Endodermal cell (in vitro differentiated cells): ENCODE results near the gene ASAH2. TPM values are rescaled to one million over a fixed set of nuclear protein-coding genes. Genes with fewer than 3 reads are reported as not detected.

Source experiments
- DNase-seq: peaks from one replicate; pipeline ENCODE4 v3.0.0-alpha.2; 2017
- H3K27ac ChIP-seq: 2 replicates; pipeline ENCODE4 v1.5.1; 2013; ENCODE audit warnings: mild to moderate bottlenecking, low read depth, low read length, moderate library complexity
- H3K27me3 ChIP-seq: 2 replicates; pipeline ENCODE4 v1.6.1; 2013; ENCODE audit warnings: mild to moderate bottlenecking, low read length, moderate library complexity; ENCODE audit not compliant: insufficient read depth, control insufficient read depth, poor library complexity, severe bottlenecking
- H3K36me3 ChIP-seq: 2 replicates; pipeline ENCODE4 v1.7.0; 2013; ENCODE audit warnings: mild to moderate bottlenecking, low read length, moderate library complexity; ENCODE audit not compliant: control insufficient read depth, insufficient read depth
- H3K4me1 ChIP-seq: one replicate; pipeline ENCODE4 v1.7.0; 2013; ENCODE audit warnings: low read length; ENCODE audit not compliant: control insufficient read depth, insufficient read depth
- H3K4me3 ChIP-seq: 2 replicates; pipeline ENCODE4 v1.5.1; 2013; ENCODE audit warnings: mild to moderate bottlenecking, low read length, moderate library complexity
- H3K9ac ChIP-seq: 2 replicates; pipeline ENCODE4 v1.6.1; 2013; ENCODE audit warnings: mild to moderate bottlenecking, low read length, moderate library complexity; ENCODE audit not compliant: poor library complexity, severe bottlenecking; ENCODE audit errors: extremely low read depth
- H3K9me3 ChIP-seq: 2 replicates; pipeline ENCODE4 v1.6.1; 2013; ENCODE audit warnings: mild to moderate bottlenecking, low read length, moderate library complexity; ENCODE audit not compliant: control insufficient read depth
- H3K27ac Mint-ChIP-seq: 2 replicates; pipeline ENCODE4 v1.8.0; 2020; ENCODE audit warnings: mixed read lengths
- H3K27me3 Mint-ChIP-seq: 2 replicates; pipeline ENCODE4 v1.8.0; 2021; ENCODE audit warnings: mild to moderate bottlenecking, mixed read lengths; ENCODE audit not compliant: insufficient read depth
- H3K36me3 Mint-ChIP-seq: 2 replicates; pipeline ENCODE4 v1.8.0; 2020; ENCODE audit warnings: low read depth, mixed read lengths
- H3K4me1 Mint-ChIP-seq: 2 replicates; pipeline ENCODE4 v1.8.0; 2020; ENCODE audit warnings: mixed read lengths
- H3K4me3 Mint-ChIP-seq: 2 replicates; pipeline ENCODE4 v1.8.0; 2020; ENCODE audit warnings: mild to moderate bottlenecking, moderate library complexity, mixed read lengths
- H3K9me3 Mint-ChIP-seq: 2 replicates; pipeline ENCODE4 v1.8.0; 2020; ENCODE audit warnings: mild to moderate bottlenecking, mixed read lengths
- WGBS, 2 experiments: methylation state at CpG; one replicate each; pipeline versions ENCODE4 v1.1.5 to v1.1.7; 2013; ENCODE audit warnings: missing lambda C conversion rate in 2 of 2, mixed read lengths in 1 of 2; ENCODE audit not compliant: insufficient coverage in 1 of 2, insufficient read length in 1 of 2; 5-methylcytosine and 5-hydroxymethylcytosine counted together
- total RNA-seq, 2 donors: library from RNA; stranded (reverse); fragmentation: NEBNext Ultra II Directional in 1 of 2; extraction: Animal tissue kit (Norgen Biotek cat#: 25700) in 1 of 2; gene quantifications; 2 replicates in 1 of 2; 3 replicates in 1 of 2; pipeline ENCODE4 v1.2.1, GENCODE V29; 2021
- TF ChIP-seq, protein P1 (sequence below): fragments of 200-600 bp; sonication (generic); conservative IDR thresholded peaks from 2 replicates; pipeline ENCODE4 v1.5.0; 2021; ENCODE audit warnings: antibody characterized with exemption, mild to moderate bottlenecking

Gene ASAH2
- total RNA-seq, 2 donors from 2014 or later: 5.2 to 6.7 TPM

DNA sequence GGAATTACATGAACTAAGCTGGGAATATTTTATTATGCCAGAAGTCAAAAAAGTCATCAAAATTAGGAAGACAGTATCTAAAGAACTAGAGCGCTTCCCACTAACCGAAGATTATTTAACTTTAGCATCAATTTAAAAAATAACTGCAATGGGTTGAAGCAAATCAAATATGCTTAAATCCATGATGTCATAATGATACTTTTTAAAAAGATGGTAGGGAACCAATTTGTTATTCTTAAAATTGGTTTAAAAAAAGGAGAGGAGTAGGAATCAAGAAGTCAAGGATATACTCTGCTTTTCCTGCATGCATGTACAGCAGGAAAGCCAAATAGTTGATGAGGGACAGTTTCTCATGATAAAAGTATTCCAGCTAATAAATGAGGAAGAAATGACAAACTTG lies 3.2 kb upstream of the ASAH2 start:
- Histone ChIP-seq H3K4me1 (peaks cover 7% of the 10 kb centered on the region), H3K27me3 (no peaks in the 10 kb centered on the region), H3K36me3 (no peaks in the 10 kb centered on the region), H3K4me3 (no peak overlapping the region), H3K27ac (no peak overlapping the region), H3K9ac (no peak overlapping the region), H3K9me3 (no peaks in the 10 kb centered on the region)
- Mint-ChIP-seq H3K27me3 (peaks cover 3% of the 10 kb centered on the region), H3K4me3 (no peak overlapping the region), H3K27ac (no peak overlapping the region), H3K36me3 (no peaks in the 10 kb centered on the region), H3K4me1 (peaks cover 14% of the 10 kb centered on the region), H3K9me3 (no peaks in the 10 kb centered on the region)
- DNase-seq: no peak
- TF ChIP-seq, protein P1, sequence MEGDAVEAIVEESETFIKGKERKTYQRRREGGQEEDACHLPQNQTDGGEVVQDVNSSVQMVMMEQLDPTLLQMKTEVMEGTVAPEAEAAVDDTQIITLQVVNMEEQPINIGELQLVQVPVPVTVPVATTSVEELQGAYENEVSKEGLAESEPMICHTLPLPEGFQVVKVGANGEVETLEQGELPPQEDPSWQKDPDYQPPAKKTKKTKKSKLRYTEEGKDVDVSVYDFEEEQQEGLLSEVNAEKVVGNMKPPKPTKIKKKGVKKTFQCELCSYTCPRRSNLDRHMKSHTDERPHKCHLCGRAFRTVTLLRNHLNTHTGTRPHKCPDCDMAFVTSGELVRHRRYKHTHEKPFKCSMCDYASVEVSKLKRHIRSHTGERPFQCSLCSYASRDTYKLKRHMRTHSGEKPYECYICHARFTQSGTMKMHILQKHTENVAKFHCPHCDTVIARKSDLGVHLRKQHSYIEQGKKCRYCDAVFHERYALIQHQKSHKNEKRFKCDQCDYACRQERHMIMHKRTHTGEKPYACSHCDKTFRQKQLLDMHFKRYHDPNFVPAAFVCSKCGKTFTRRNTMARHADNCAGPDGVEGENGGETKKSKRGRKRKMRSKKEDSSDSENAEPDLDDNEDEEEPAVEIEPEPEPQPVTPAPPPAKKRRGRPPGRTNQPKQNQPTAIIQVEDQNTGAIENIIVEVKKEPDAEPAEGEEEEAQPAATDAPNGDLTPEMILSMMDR: no peak
- 88% methylated on average over 2 of the region's 2 CpGs; no CpG with 5 or more reads in 1 of the 2 experiments for WGBS, 2 experiments

DNA sequence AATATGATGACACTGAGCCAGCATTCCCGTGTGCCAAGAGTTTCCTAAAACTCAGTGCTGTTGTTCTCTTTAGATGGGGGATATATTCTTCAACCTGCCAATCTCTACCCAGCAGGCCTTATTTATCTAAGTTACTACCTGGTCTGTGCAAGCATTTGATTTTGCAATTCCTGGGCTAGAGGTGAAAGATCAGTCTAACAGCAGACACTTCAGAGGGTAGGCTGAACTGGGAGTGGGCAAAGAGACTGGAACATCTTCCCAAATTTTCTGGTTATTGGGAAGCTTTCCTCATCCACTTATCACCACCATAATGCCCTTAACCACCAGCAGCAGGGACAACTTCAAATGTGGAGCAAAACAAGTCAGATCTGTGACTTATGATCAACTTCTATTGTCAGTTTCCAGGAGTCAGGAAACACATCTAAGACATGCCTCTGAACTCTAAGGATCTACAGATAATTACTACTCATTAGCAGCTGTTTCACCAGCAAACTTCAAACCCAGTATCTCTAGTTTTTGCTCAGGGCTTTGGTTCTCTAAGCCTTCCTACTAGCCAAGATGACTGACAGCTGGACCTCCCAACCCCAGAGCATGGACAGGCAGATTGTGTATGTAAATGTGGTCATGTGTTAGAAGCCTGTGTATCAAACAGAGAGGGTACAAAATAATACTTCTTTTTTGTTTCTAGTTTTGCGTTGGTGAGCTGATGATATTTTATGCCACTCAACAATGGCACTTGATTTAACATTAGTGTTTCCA lies 1.0 kb downstream of the ASAH2 start:
- Histone ChIP-seq H3K9me3 (no peaks in the 10 kb centered on the region), H3K4me1 (no peaks in the 10 kb centered on the region), H3K27me3 (no peaks in the 10 kb centered on the region), H3K9ac (no peak overlapping the region), H3K4me3 (no peak overlapping the region), H3K27ac (no peak overlapping the region), H3K36me3 (no peaks in the 10 kb centered on the region)
- Mint-ChIP-seq H3K36me3 (no peaks in the 10 kb centered on the region), H3K4me3 (no peak overlapping the region), H3K27ac (no peak overlapping the region), H3K9me3 (no peaks in the 10 kb centered on the region), H3K4me1 (peaks cover 9% of the 10 kb centered on the region), H3K27me3 (peaks cover 3% of the 10 kb centered on the region)
- 93 to 100% methylated on average over 1 to 2 of the region's 2 CpGs for WGBS, 2 experiments
- TF ChIP-seq, protein P1: no peak
- DNase-seq: no peak

DNA sequence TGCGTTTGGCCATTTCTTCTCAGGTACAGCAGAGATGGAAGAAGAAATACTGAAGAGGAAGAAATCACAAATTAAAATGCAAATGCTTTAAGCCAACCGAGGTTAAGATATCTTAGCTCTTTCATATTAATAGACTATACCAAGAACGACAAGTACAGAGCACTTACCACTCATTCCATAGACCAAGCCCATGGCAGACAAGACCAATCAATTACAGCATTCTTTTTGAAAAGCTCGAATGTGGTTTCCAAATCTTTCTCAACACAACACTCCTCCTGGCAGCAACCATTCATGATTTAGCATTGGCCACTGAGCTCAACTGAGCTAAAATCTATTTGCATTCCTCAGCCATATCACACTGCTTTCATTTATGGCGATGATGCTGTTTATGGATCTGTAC lies 2.7 kb downstream of the ASAH2 start:
- Mint-ChIP-seq H3K36me3 (no peaks in the 10 kb centered on the region), H3K4me1 (peaks cover 13% of the 10 kb centered on the region), H3K9me3 (no peaks in the 10 kb centered on the region), H3K27ac (no peak overlapping the region), H3K4me3 (no peak overlapping the region), H3K27me3 (no peaks in the 10 kb centered on the region)
- TF ChIP-seq, protein P1: no peak
- no peaks in the 10 kb centered on the region for H3K4me1 ChIP-seq
- no peak overlapping the region for H3K27ac ChIP-seq
- WGBS, 2 experiments: 80 to 88% methylated on average over 2 to 5 of the region's 5 CpGs
- no peaks in the 10 kb centered on the region for H3K36me3 ChIP-seq
- no peak overlapping the region for H3K9ac ChIP-seq
- H3K27me3 ChIP-seq: peaks cover 5% of the 10 kb centered on the region
- no peaks in the 10 kb centered on the region for H3K9me3 ChIP-seq
- H3K4me3 ChIP-seq: no peak overlapping the region
- DNase-seq: no peak
